Aorta (tissue), 5 donors: ENCODE data around the gene PLEKHA1. TPM values are rescaled to one million over a fixed set of nuclear protein-coding genes. Genes with fewer than 3 reads are reported as not detected.

Experiments
- ATAC-seq: fragments of 200-7000 bp; cut with Tn5 transposase; one replicate; pipeline ENCODE4 v1.9.1; 2022; ENCODE audit warnings: moderate library complexity; ENCODE audit not compliant: low FRiP score
- DNase-seq, 2 donors: peaks; one replicate each; pipeline ENCODE4 v3.0.0-alpha.2; 2020
- H3K27ac ChIP-seq, 2 donors: one replicate each; pipeline ENCODE4 v1.5.1; 2013; ENCODE audit warnings: low read length in 2 of 2, mild to moderate bottlenecking in 2 of 2, moderate library complexity in 2 of 2, control low read depth in 1 of 2, inconsistent platforms in 1 of 2, low read depth in 1 of 2
- H3K27me3 ChIP-seq, 2 donors: one replicate each; pipeline ENCODE4 v1.6.1; 2013; ENCODE audit warnings: control low read depth in 1 of 2, low read length in 1 of 2, mild to moderate bottlenecking in 1 of 2, moderate library complexity in 1 of 2; ENCODE audit not compliant: insufficient read depth in 2 of 2, control insufficient read depth in 1 of 2
- H3K36me3 ChIP-seq, 2 donors: one replicate each; pipeline ENCODE4 v1.6.1; 2013; ENCODE audit warnings: control low read depth in 1 of 2, low read length in 1 of 2, mild to moderate bottlenecking in 1 of 2; ENCODE audit not compliant: insufficient read depth in 2 of 2, control insufficient read depth in 1 of 2
- H3K4me1 ChIP-seq, 2 donors: one replicate each; pipeline ENCODE4 v1.6.1; 2013; ENCODE audit warnings: low read length in 2 of 2, control low read depth in 1 of 2, mild to moderate bottlenecking in 1 of 2, moderate library complexity in 1 of 2; ENCODE audit not compliant: insufficient read depth in 2 of 2, control insufficient read depth in 1 of 2
- H3K4me3 ChIP-seq, 2 donors: one replicate each; pipeline ENCODE4 v1.5.1; 2013; ENCODE audit warnings: low read length in 2 of 2, control low read depth in 1 of 2, mild to moderate bottlenecking in 1 of 2
- H3K9me3 ChIP-seq: one replicate; pipeline ENCODE4 v1.6.1; 2013; ENCODE audit warnings: mild to moderate bottlenecking, low read length; ENCODE audit not compliant: control insufficient read depth
- WGBS, 2 donors: extraction: QIAGEN DNeasy Blood & Tissue Kit; methylation state at CpG; one replicate each; pipeline ENCODE4 v1.1.7; 2013; 5-methylcytosine and 5-hydroxymethylcytosine counted together
- intact Hi-C, 2 donors: fragments of 100-400 bp; cut with DNase I; formaldehyde crosslinking; loops; one replicate each; pipeline versions ENCODE4 v1.14.2 to v1.15.0; 2022
- polyA plus RNA-seq, 2 donors: library from polyadenylated mRNA; stranded (reverse); fragments of 200-250 nt; gene quantifications; one replicate each; pipeline ENCODE4 v1.2.3, GENCODE V29; 2013
- total RNA-seq, 2 donors: library from RNA; stranded (reverse); fragmentation: NEBNext Ultra II Directional; extraction: Animal tissue kit (Norgen Biotek cat#: 25700); gene quantifications; one replicate each; pipeline ENCODE4 v1.2.1, GENCODE V29; 2021
- donor health status: healthy with polysubstance abuse.
- donor health status: Bipolar disorder and iron deficiency.
- donor health status: DM: no; HTN: no; CAD: no.
- donor health status: DM: no; HTN: no; CAD: no.
- donor health status: DM: yes; HTN: yes; CAD: no.

Gene PLEKHA1
- total and polyA plus RNA-seq, 4 donors, result 16.3 to 46.1 (median 28.4) TPM

DNA sequence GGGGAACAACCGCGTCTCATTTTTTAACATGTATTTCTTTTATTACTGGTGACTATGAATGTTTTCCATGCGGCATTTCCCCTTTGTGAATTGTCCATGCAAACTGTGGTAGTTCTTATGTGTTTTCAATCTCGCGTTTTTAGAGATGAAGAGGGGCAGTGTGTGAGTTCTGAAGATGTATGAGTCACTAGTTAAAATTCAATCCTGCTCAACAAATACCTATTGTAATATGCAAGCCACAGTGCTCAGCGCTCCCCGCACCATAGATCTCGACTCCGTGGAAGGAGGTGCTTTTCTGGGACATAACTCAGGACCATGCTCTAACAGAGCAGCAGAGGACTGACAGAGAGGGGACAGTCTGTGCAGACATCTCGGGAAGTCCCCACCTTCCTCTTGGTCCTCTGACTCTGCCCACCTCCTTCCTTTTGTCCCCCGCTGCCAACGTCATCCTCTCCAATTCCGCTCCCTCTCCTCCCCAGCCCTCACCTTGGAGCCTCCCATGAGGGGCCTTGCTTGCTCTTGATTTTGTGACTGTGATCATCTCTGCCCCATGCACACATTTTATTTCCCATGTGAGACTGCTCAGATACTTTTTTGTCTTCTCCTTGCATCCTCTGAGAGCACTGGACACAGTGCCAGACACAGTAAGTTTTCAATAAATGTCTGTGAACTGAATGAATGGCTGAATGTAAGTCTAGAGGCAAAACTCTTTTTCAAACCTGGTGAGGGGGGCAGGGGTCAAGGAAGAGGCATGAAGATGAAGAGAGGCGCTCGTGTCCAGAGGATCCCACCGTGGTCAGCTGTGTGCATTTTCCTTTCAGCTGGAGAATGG, 42.7 kb upstream of the PLEKHA1 start:
- Histone ChIP-seq H3K27ac (no peak overlapping the region), H3K36me3 (no peaks in the 10 kb centered on the region), H3K4me3 (no peak overlapping the region), H3K4me1 (no peaks in the 10 kb centered on the region), H3K27me3 (no peaks in the 10 kb centered on the region), H3K9me3 (no peaks in the 10 kb centered on the region)
- intact Hi-C loops, result no loop called here
- WGBS, 2 donors, result 78 to 81% methylated on average over 16 of the region's 16 CpGs
- no peak for DNase-seq
- no peak for ATAC-seq

- Histone ChIP-seq H3K9me3 (no peaks in the 10 kb centered on the region), H3K36me3 (no peaks in the 10 kb centered on the region), H3K4me3 (no peak overlapping the region), H3K27me3 (no peaks in the 10 kb centered on the region), H3K27ac (no peak overlapping the region), H3K4me1 (no peaks in the 10 kb centered on the region)
- WGBS, 2 donors, result 82 to 83% methylated on average over 4 of the region's 4 CpGs
- intact Hi-C loops, result no loop called here
- ATAC-seq (no peak), DNase-seq (no peak)
Observed at GRCh38 chr10:122333037-122333436, 41.5 kb upstream of the PLEKHA1 start.

DNA sequence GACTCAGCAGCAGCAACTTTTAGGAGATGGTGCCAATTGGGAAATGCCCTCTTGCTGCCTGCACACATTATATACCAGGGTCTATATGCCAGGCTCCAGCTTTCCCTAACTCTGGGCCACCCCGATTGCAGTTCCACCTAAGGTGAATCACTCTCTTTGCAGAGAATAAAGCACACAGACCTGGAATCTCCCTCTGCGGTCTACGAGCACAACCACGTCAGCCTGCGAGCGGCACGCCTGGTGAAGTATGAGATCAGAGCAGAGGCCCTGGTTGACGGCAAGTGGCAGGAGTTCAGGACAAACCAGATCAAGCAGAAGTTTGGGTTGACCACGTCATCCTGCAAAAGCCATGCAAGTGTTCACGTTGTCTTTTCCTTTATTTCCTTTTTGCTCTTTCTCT, 38.2 kb upstream of the PLEKHA1 start:
- Histone ChIP-seq H3K4me3 (no peak overlapping the region), H3K9me3 (no peaks in the 10 kb centered on the region), H3K27me3 (no peaks in the 10 kb centered on the region), H3K36me3 (no peaks in the 10 kb centered on the region), H3K27ac (no peak overlapping the region), H3K4me1 (no peaks in the 10 kb centered on the region)
- intact Hi-C loops, result no loop called here
- ATAC-seq (no peak), DNase-seq (no peak)
- WGBS, 2 donors, result 90 to 91% methylated on average over 10 of the region's 10 CpGs

DNA sequence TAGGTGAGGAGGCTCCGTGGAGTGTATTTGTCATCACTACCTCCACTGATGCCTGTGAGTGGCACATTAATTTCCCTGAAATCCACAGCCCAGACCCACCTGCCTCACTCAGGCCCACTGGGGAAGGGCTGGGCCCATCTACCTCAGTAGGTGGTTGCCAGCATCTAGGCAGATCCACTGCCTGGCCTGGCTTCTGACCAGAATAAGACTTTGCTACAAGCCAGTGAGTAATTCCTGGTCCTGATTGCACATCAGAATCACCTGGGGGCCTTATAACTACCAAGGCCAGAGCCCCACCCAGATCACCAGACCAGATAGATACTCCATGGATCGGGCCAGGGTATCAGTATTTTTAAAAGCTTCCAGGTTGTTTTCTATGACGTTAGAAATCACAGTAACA, 37.5 kb upstream of the PLEKHA1 start:
- H3K4me3 ChIP-seq, result no peak overlapping the region
- DNase-seq, result no peak
- no peaks in the 10 kb centered on the region for H3K4me1 ChIP-seq
- WGBS, 2 donors, result 86 to 95% methylated on average over 3 of the region's 3 CpGs
- intact Hi-C loops, result no loop called here
- H3K27me3 ChIP-seq, result no peaks in the 10 kb centered on the region
- no peak overlapping the region for H3K27ac ChIP-seq
- ATAC-seq, result no peak
- no peaks in the 10 kb centered on the region for H3K9me3 ChIP-seq
- H3K36me3 ChIP-seq, result no peaks in the 10 kb centered on the region

- no peaks in the 10 kb centered on the region for H3K4me1 ChIP-seq
- H3K27ac ChIP-seq, result no peak overlapping the region
Observed at GRCh38 chr10:122338609-122339441, 35.7 kb upstream of the PLEKHA1 start.

GRCh38 chr10:122341141-122341810, 33.2 kb upstream of the PLEKHA1 start:
- DNase-seq (no peak), ATAC-seq (no peak)
- H3K4me1 ChIP-seq, result no peaks in the 10 kb centered on the region
- no peak overlapping the region for H3K4me3 ChIP-seq
- H3K27ac ChIP-seq, result no peak overlapping the region
- 40 to 48% methylated on average over 11 of the region's 11 CpGs for WGBS, 2 donors
- H3K9me3 ChIP-seq, result no peaks in the 10 kb centered on the region
- intact Hi-C loops, result loop anchor here in 1 of 2 donors (5.0 kb wide), 3 partner anchors 44 to 226 kb away; no protein-coding TSS in a partner anchor
- no peaks in the 10 kb centered on the region for H3K27me3 ChIP-seq
- H3K36me3 ChIP-seq, result no peaks in the 10 kb centered on the region

More at GRCh38 chr10:122338609-122339441, 35.7 kb upstream of the PLEKHA1 start:
- H3K4me3 ChIP-seq, result no peak overlapping the region
- 93 to 96% methylated on average over 15 of the region's 15 CpGs for WGBS, 2 donors
- H3K27me3 ChIP-seq, result no peaks in the 10 kb centered on the region
- H3K36me3 ChIP-seq, result no peaks in the 10 kb centered on the region
- ATAC-seq (no peak), DNase-seq (no peak)
- intact Hi-C loops, result no loop called here
- H3K9me3 ChIP-seq, result no peaks in the 10 kb centered on the region

GRCh38 chr10:122342293-122343134, 32.0 kb upstream of the PLEKHA1 start:
- Histone ChIP-seq H3K36me3 (no peaks in the 10 kb centered on the region), H3K27ac (no peak overlapping the region), H3K4me1 (no peaks in the 10 kb centered on the region), H3K27me3 (no peaks in the 10 kb centered on the region), H3K9me3 (no peaks in the 10 kb centered on the region), H3K4me3 (no peak overlapping the region)
- WGBS, 2 donors, result 61 to 62% methylated on average over 8 of the region's 8 CpGs
- peak; percentile 48 for ATAC-seq
- DNase-seq, result no peak
- intact Hi-C loops, result loop anchor here (1.0 to 5.0 kb wide), 6 partner anchors 44 to 225 kb away; no protein-coding TSS in a partner anchor
